ENCODE data around the gene TBC1D2B. TPM values are rescaled to one million over a fixed set of nuclear protein-coding genes. Genes with fewer than 3 reads are reported as not detected.
A peak's percentile ranks its signal among the peaks of the same experiment; 100 is the strongest.

Gene TBC1D2B
- total and polyA plus RNA-seq, 10 donors, result 9.4 to 131 (median 97.4) TPM

GRCh38 chr15:78083186-78083585 is 5.7 kb upstream of the TBC1D2B start:
- 78 to 89% (median 81%) methylated on average over 4 of the region's 4 CpGs for WGBS, 5 donors
- H3K36me3 ChIP-seq, result no peaks in the 10 kb centered on the region
- DNase-seq, result no peak
- H3K4me3 ChIP-seq, result no peak overlapping the region
- intact Hi-C loops (cut with DNase I; ENCODE audit: low total_unique reads), result no loop called here
- no peaks in the 10 kb centered on the region for H3K27me3 ChIP-seq (replicated peaks in 1 of 7)
- TF ChIP-seq POLR2A (IDR thresholded peaks at IDR 0.05), result no peak
- H3K4me1 ChIP-seq, result peaks cover 15 to 66% (median 35%) of the 10 kb centered on the region in 6 donors
- no peaks in the 10 kb centered on the region for H3K9me3 ChIP-seq
- H3K27ac ChIP-seq, result peak overlapping the region in 6 of 8 donors; percentile 10 to 78 (median 66)

DNA sequence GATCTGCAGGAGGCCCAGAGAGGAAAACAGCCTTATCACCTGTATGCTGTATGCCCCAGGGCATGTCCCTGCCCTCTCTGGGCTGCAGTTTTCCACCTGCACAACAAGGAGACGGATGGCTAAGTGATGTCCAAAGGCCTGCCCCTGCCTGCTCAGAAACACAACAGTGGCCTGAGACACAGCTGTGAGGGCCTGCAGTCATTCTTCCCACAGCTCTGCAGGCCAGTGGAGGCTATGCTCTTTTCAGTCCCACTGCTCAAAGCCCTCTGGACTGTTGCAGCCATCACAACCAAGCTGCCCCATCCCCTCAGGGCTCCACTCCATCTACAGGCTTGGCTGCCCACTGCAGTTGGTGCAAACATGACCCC is 5.2 kb upstream of the TBC1D2B start:
- TF ChIP-seq POLR2AphosphoS5 (IDR thresholded peaks at IDR 0.05), result no peak
- TF ChIP-seq POLR2A (IDR thresholded peaks at IDR 0.05), result no peak
- TF ChIP-seq, protein P1, sequence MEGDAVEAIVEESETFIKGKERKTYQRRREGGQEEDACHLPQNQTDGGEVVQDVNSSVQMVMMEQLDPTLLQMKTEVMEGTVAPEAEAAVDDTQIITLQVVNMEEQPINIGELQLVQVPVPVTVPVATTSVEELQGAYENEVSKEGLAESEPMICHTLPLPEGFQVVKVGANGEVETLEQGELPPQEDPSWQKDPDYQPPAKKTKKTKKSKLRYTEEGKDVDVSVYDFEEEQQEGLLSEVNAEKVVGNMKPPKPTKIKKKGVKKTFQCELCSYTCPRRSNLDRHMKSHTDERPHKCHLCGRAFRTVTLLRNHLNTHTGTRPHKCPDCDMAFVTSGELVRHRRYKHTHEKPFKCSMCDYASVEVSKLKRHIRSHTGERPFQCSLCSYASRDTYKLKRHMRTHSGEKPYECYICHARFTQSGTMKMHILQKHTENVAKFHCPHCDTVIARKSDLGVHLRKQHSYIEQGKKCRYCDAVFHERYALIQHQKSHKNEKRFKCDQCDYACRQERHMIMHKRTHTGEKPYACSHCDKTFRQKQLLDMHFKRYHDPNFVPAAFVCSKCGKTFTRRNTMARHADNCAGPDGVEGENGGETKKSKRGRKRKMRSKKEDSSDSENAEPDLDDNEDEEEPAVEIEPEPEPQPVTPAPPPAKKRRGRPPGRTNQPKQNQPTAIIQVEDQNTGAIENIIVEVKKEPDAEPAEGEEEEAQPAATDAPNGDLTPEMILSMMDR (IDR thresholded peaks at IDR 0.05 in 8 of 11, conservative IDR thresholded peaks at IDR 0.05 in 3 of 11), result no peak
- Histone ChIP-seq H3K36me3 (no peaks in the 10 kb centered on the region), H3K9me3 (no peaks in the 10 kb centered on the region), H3K27me3 (replicated peaks in 1 of 7) (no peaks in the 10 kb centered on the region), H3K4me3 (no peak overlapping the region), H3K27ac (peak overlapping the region in 7 of 8 donors; percentile 10 to 78 (median 69)), H3K4me1 (peaks cover 20 to 66% (median 36%) of the 10 kb centered on the region in 6 donors)
- WGBS, 5 donors, result 67 to 89% (median 80%) methylated on average over 1 of the region's 1 CpG
- intact Hi-C loops (cut with DNase I; ENCODE audit: low total_unique reads), result no loop called here
- no peak for DNase-seq

DNA sequence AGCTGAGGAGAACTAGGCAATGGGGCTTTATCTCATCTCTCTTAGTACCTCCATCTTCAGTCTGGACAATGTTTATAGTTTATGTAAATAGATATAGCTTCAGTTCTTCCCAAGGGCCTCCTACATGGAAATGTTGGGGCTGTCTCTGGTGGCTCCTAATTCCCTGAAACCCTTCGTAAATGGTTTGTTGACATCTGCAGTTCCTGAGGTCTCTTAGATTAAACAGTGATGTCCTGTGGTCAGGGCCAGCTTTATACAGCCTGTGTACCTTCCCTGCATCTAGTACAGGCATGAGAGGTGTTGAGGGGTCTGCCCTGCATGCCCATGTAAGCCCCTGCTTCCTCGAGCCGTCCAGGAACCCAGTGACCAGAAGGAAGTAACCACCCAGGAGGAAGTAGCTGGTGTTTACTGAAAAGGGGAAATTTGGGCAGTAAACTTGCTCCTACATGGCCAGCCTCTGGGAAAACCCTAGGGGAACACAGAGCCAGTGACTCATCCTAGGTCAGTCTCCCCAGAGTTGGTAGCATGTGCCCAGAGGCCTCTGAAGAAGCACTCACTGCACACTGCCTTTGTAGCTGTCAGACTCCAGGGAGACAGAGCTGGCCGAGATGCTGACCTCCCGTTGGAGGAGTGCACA is 4.7 kb upstream of the TBC1D2B start:
- no peaks in the 10 kb centered on the region for H3K27me3 ChIP-seq (replicated peaks in 1 of 7)
- H3K4me1 ChIP-seq, result peaks cover 20 to 62% (median 36%) of the 10 kb centered on the region in 6 donors
- DNase-seq, result no peak
- peak overlapping the region in 6 of 8 donors; percentile 55 to 78 (median 70) for H3K27ac ChIP-seq
- H3K9me3 ChIP-seq, result no peaks in the 10 kb centered on the region
- H3K36me3 ChIP-seq, result no peaks in the 10 kb centered on the region
- no peak overlapping the region for H3K4me3 ChIP-seq
- WGBS, 5 donors, result 40 to 57% (median 49%) methylated on average over 5 of the region's 5 CpGs
- intact Hi-C loops (cut with DNase I; ENCODE audit: low total_unique reads), result no loop called here
- TF ChIP-seq, protein P1 (IDR thresholded peaks at IDR 0.05 in 8 of 11, conservative IDR thresholded peaks at IDR 0.05 in 3 of 11), result no peak
- no peak for TF ChIP-seq POLR2A (IDR thresholded peaks at IDR 0.05)
- no peak for TF ChIP-seq POLR2AphosphoS5 (IDR thresholded peaks at IDR 0.05)

- TF ChIP-seq POLR2AphosphoS5 (IDR thresholded peaks at IDR 0.05) (no peak), POLR2A (IDR thresholded peaks at IDR 0.05) (no peak)
- TF ChIP-seq, protein P1 (IDR thresholded peaks at IDR 0.05 in 8 of 11, conservative IDR thresholded peaks at IDR 0.05 in 3 of 11), result no peak
- intact Hi-C loops (cut with DNase I; ENCODE audit: low total_unique reads), result no loop called here
- peaks cover 27 to 74% (median 53%) of the 10 kb centered on the region in 6 donors for H3K4me1 ChIP-seq
These were observed 2.6 kb upstream of the TBC1D2B start for GRCh38 chr15:78080088-78080460.

More at GRCh38 chr15:78080088-78080460, 2.6 kb upstream of the TBC1D2B start:
- no peak for DNase-seq
- Histone ChIP-seq H3K36me3 (no peaks in the 10 kb centered on the region), H3K27me3 (replicated peaks in 1 of 7) (no peaks in the 10 kb centered on the region), H3K27ac (peak overlapping the region in 3 of 8 donors; percentile 11 to 97 (median 53)), H3K9me3 (no peaks in the 10 kb centered on the region), H3K4me3 (no peak overlapping the region)
- WGBS, 5 donors, result 81 to 93% (median 86%) methylated on average over 7 to 8 of the region's 8 CpGs

Measured in spleen (tissue), 11 donors.